ENCODE data around the gene ASB10. TPM values are rescaled to one million over a fixed set of nuclear protein-coding genes. Genes with fewer than 3 reads are reported as not detected.

The ASB10 gene
- total and polyA plus RNA-seq, 2 experiments from 2014 or later, result not detected

GRCh38 chr7:151168003-151168786, 18.9 kb downstream of the ASB10 start:
- Mint-ChIP-seq H3K9me3 (peaks cover 8% of the 10 kb centered on the region), H3K27me3 (ENCODE audit: insufficient read depth, low read depth, poor library complexity) (peaks cover 42% of the 10 kb centered on the region), H3K36me3 (ENCODE audit: low read depth) (peaks cover 4% of the 10 kb centered on the region; the same call in 2 of the 3 replicates), H3K4me1 (peaks cover 13% of the 10 kb centered on the region), H3K4me3 (peak overlapping the region; percentile 73), H3K27ac (no peak overlapping the region)
- no peaks in the 10 kb centered on the region for H3K79me2 ChIP-seq (replicated peaks; ENCODE audit: insufficient read depth)
- TF ChIP-seq JUNB (IDR thresholded peaks at IDR 0.05; ENCODE audit: unreplicated experiment) (no peak), NANOG (IDR thresholded peaks at IDR 0.05; ENCODE audit: borderline replicate concordance) (no peak), POLR2AphosphoS5 (IDR thresholded peaks at IDR 0.05; ENCODE audit: low read depth) (no peak), EZH2 (IDR thresholded peaks at IDR 0.05; ENCODE audit: low read depth, unreplicated experiment) (peak; percentile 18), CTCF (conservative IDR thresholded peaks at IDR 0.05; ENCODE audit: low read depth in 2 of 2) (peak; percentile 69 to 81), ZNF462 (CRISPR knock-in tag; IDR thresholded peaks at IDR 0.05) (no peak), STAT1 (IDR thresholded peaks at IDR 0.05; ENCODE audit: unreplicated experiment) (no peak)
- H3K36me3 ChIP-seq (ENCODE audit: insufficient read depth), result no peaks in the 10 kb centered on the region
- peaks cover 10% of the 10 kb centered on the region for H3K4me1 ChIP-seq (ENCODE audit: insufficient read depth)
- peaks cover 13% of the 10 kb centered on the region; the same call in 1 of the 2 replicates for H3F3A ChIP-seq (replicated peaks; ENCODE audit: low read depth)
- peaks cover 98% of the 10 kb centered on the region for H3K27me3 ChIP-seq (ENCODE audit: insufficient read depth)
- peak overlapping the region; percentile 65 for H3K4me3 ChIP-seq
- peak overlapping the region; percentile 84 for H2AFZ ChIP-seq
- H3K9me2 ChIP-seq (ENCODE audit: insufficient read depth), result no peaks in the 10 kb centered on the region
- DNase-seq (ENCODE audit: low spot score) (peak; percentile 82), ATAC-seq (peak; percentile 83)
- H4K20me1 ChIP-seq (replicated peaks; ENCODE audit: insufficient read depth), result peaks cover 11% of the 10 kb centered on the region
- no peak overlapping the region for H3K27ac ChIP-seq (ENCODE audit: low read depth)
- peak overlapping the region; percentile 87 for H3K4me2 ChIP-seq
